ENCODE data around the gene CTNNA1.

- TF ChIP-seq MYC (IDR thresholded peaks at IDR 0.05; ENCODE audit: low read depth, low read length) (no peak), POLR2AphosphoS5 (IDR thresholded peaks at IDR 0.05; ENCODE audit: insufficient read depth, low read depth, low read length) (no peak), JUN (IDR thresholded peaks at IDR 0.05; ENCODE audit: borderline replicate concordance, insufficient read depth, insufficient read length, low read depth) (no peak), CTCF (IDR thresholded peaks at IDR 0.05; ENCODE audit: extremely low read depth in 1 of 2, insufficient read depth in 1 of 2, low read depth in 1 of 2, low read length in 2 of 2) (no peak), POLR2A (IDR thresholded peaks at IDR 0.05; ENCODE audit: low read depth, low read length) (no peak), EZH2 (IDR thresholded peaks at IDR 0.05; ENCODE audit: borderline replicate concordance, low read depth, low read length, severe bottlenecking) (no peak), MAX (IDR thresholded peaks at IDR 0.05; ENCODE audit: insufficient read depth, insufficient read length) (no peak), FOS (IDR thresholded peaks at IDR 0.05; ENCODE audit: borderline replicate concordance, insufficient read depth, low read length) (no peak), GATA2 (IDR thresholded peaks at IDR 0.05; ENCODE audit: insufficient read depth, insufficient read length, low read depth, low read length) (no peak)
Observed at GRCh38 chr5:138748630-138749081, 4.6 kb upstream of the CTNNA1 start.

All from endothelial cell of umbilical vein (primary cell).